ENCODE results near the gene ZDHHC16.

ZDHHC16 gene

GRCh38 chr10:97479939-97480338, 34.0 kb downstream of the ZDHHC16 start:
- DNase-seq (ENCODE audit: low read depth) = no peak

GRCh38 chr10:97481071-97481470, 35.1 kb downstream of the ZDHHC16 start:
- DNase-seq (ENCODE audit: low read depth) = no peak

- DNase-seq (ENCODE audit: low read depth) = no peak
Measured at GRCh38 chr10:97482381-97482780, 36.4 kb downstream of the ZDHHC16 start.

- DNase-seq (ENCODE audit: low read depth) = no peak
Measured at GRCh38 chr10:97483506-97483905, 37.5 kb downstream of the ZDHHC16 start.

GRCh38 chr10:97483921-97484320, 37.9 kb downstream of the ZDHHC16 start:
- DNase-seq (ENCODE audit: low read depth) = no peak

- no peak for DNase-seq (ENCODE audit: low read depth)
Measured at GRCh38 chr10:97485647-97486281, 39.8 kb downstream of the ZDHHC16 start.

- DNase-seq (ENCODE audit: low read depth) = no peak
Measured at GRCh38 chr10:97490592-97490991, 44.6 kb downstream of the ZDHHC16 start.

- DNase-seq (ENCODE audit: low read depth) = no peak
Measured at GRCh38 chr10:97494151-97494550, 48.2 kb downstream of the ZDHHC16 start.

GRCh38 chr10:97494863-97495506, 49.0 kb downstream of the ZDHHC16 start:
- no peak for DNase-seq (ENCODE audit: low read depth)

- DNase-seq (ENCODE audit: low read depth) = peak; percentile 53
Measured at GRCh38 chr10:97497572-97498075, 51.6 kb downstream of the ZDHHC16 start.

- DNase-seq (ENCODE audit: low read depth) = peak; percentile 98
Measured at GRCh38 chr10:97498076-97498840, 52.3 kb downstream of the ZDHHC16 start, which contains the start of gene MMS19. MMS19 (minus strand) TSS chr10:97498422; CDS start chr10:97498384, 38 bp downstream.

- no peak for DNase-seq (ENCODE audit: low read depth)
Measured at GRCh38 chr10:97498841-97499560, 53.0 kb downstream of the ZDHHC16 start, which contains the start of gene UBTD1. UBTD1 (plus strand) TSS chr10:97498924; CDS start chr10:97499204, 280 bp downstream.

GRCh38 chr10:97499561-97500296, 53.8 kb downstream of the ZDHHC16 start:
- DNase-seq (ENCODE audit: low read depth) = no peak

GRCh38 chr10:97500297-97500575, 54.3 kb downstream of the ZDHHC16 start:
- no peak for DNase-seq (ENCODE audit: low read depth)

GRCh38 chr10:97502916-97503315, 56.9 kb downstream of the ZDHHC16 start:
- no peak for DNase-seq (ENCODE audit: low read depth)

GRCh38 chr10:97503406-97503805, 57.4 kb downstream of the ZDHHC16 start:
- no peak for DNase-seq (ENCODE audit: low read depth)

GRCh38 chr10:97505152-97505551, 59.2 kb downstream of the ZDHHC16 start:
- DNase-seq (ENCODE audit: low read depth) = no peak

GRCh38 chr10:97506199-97506991, 60.4 kb downstream of the ZDHHC16 start:
- no peak for DNase-seq (ENCODE audit: low read depth)
